CD4-positive, alpha-beta T cell treated with Interleukin-12 subunit alpha and Interleukin-12 subunit beta, for 1 hour (primary cell): ENCODE results near the gene PTHLH.

Experiments used
- DNase-seq: peaks from one replicate; pipeline ENCODE4 v3.0.0-alpha.2; 2020

Gene PTHLH

GRCh38 chr12:27972721-27973120 is at the start of gene PTHLH:
Gene PTHLH (minus strand): TSS chr12:27972733. CDS start chr12:27969494, 3,239 bp downstream.
- DNase-seq = no peak

GRCh38 chr12:28021704-28022103 is 49.2 kb upstream of the PTHLH start:
- no peak for DNase-seq

- DNase-seq = no peak
Observed at GRCh38 chr12:28017873-28018255, 45.3 kb upstream of the PTHLH start.

GRCh38 chr12:28017126-28017872 is 44.8 kb upstream of the PTHLH start:
- DNase-seq = no peak

- DNase-seq = no peak
Observed at GRCh38 chr12:28015165-28015564, 42.6 kb upstream of the PTHLH start.

GRCh38 chr12:28014196-28014595 is 41.7 kb upstream of the PTHLH start:
- no peak for DNase-seq

- DNase-seq = no peak
Observed at GRCh38 chr12:28012333-28012918, 39.9 kb upstream of the PTHLH start.

GRCh38 chr12:28010036-28010435 is 37.5 kb upstream of the PTHLH start:
- DNase-seq = no peak

- no peak for DNase-seq
Observed at GRCh38 chr12:27999970-28000369, 27.4 kb upstream of the PTHLH start.

GRCh38 chr12:27999521-27999920 is 27.0 kb upstream of the PTHLH start:
- DNase-seq = no peak

- DNase-seq = no peak
Observed at GRCh38 chr12:27998658-27999057, 26.1 kb upstream of the PTHLH start.

- no peak for DNase-seq
Observed at GRCh38 chr12:27998170-27998569, 25.6 kb upstream of the PTHLH start.

GRCh38 chr12:27996761-27997160 is 24.2 kb upstream of the PTHLH start:
- no peak for DNase-seq

- no peak for DNase-seq
Observed at GRCh38 chr12:27995406-27995805, 22.9 kb upstream of the PTHLH start.

GRCh38 chr12:27988594-27989233 is 16.2 kb upstream of the PTHLH start:
- no peak for DNase-seq

- DNase-seq = no peak
Observed at GRCh38 chr12:27987331-27987730, 14.8 kb upstream of the PTHLH start.

GRCh38 chr12:27984275-27984674 is 11.7 kb upstream of the PTHLH start:
- DNase-seq = no peak

GRCh38 chr12:27982951-27983350 is 10.4 kb upstream of the PTHLH start:
- DNase-seq = no peak

GRCh38 chr12:27982385-27982784 is 9.9 kb upstream of the PTHLH start:
- no peak for DNase-seq

- DNase-seq = no peak
Observed at GRCh38 chr12:27981874-27982273, 9.3 kb upstream of the PTHLH start.

- DNase-seq = no peak
Observed at GRCh38 chr12:27979145-27979544, 6.6 kb upstream of the PTHLH start.

- no peak for DNase-seq
Observed at GRCh38 chr12:27975222-27976136, 2.9 kb upstream of the PTHLH start.

GRCh38 chr12:27974735-27975221 is 2.2 kb upstream of the PTHLH start:
- DNase-seq = no peak
